ENCODE measurements around the gene CST7. TPM values are rescaled to one million over a fixed set of nuclear protein-coding genes. Genes with fewer than 3 reads are reported as not detected.

CST7 gene
- total and polyA plus RNA-seq, 2 experiments from 2014 or later: not detected

DNA sequence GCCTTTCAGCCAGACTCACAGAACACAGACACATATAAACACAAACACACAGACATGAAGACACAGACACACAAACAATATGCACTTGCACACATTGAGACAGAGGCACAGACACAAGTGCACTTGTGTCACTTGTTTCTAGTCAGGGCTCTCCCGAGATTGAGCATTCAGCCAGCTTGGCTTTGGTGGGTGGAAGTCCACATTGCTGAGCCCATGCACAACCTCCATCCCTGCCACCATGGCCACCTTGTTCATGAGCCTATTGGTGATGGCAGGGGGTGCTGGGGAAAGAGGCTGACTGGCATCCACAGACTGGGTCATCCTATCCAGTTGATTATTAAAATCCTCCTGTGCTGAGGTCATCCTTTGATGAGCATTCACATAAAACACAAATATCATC lies 11.5 kb upstream of the CST7 start (continued):
- TF ChIP-seq, protein P1, sequence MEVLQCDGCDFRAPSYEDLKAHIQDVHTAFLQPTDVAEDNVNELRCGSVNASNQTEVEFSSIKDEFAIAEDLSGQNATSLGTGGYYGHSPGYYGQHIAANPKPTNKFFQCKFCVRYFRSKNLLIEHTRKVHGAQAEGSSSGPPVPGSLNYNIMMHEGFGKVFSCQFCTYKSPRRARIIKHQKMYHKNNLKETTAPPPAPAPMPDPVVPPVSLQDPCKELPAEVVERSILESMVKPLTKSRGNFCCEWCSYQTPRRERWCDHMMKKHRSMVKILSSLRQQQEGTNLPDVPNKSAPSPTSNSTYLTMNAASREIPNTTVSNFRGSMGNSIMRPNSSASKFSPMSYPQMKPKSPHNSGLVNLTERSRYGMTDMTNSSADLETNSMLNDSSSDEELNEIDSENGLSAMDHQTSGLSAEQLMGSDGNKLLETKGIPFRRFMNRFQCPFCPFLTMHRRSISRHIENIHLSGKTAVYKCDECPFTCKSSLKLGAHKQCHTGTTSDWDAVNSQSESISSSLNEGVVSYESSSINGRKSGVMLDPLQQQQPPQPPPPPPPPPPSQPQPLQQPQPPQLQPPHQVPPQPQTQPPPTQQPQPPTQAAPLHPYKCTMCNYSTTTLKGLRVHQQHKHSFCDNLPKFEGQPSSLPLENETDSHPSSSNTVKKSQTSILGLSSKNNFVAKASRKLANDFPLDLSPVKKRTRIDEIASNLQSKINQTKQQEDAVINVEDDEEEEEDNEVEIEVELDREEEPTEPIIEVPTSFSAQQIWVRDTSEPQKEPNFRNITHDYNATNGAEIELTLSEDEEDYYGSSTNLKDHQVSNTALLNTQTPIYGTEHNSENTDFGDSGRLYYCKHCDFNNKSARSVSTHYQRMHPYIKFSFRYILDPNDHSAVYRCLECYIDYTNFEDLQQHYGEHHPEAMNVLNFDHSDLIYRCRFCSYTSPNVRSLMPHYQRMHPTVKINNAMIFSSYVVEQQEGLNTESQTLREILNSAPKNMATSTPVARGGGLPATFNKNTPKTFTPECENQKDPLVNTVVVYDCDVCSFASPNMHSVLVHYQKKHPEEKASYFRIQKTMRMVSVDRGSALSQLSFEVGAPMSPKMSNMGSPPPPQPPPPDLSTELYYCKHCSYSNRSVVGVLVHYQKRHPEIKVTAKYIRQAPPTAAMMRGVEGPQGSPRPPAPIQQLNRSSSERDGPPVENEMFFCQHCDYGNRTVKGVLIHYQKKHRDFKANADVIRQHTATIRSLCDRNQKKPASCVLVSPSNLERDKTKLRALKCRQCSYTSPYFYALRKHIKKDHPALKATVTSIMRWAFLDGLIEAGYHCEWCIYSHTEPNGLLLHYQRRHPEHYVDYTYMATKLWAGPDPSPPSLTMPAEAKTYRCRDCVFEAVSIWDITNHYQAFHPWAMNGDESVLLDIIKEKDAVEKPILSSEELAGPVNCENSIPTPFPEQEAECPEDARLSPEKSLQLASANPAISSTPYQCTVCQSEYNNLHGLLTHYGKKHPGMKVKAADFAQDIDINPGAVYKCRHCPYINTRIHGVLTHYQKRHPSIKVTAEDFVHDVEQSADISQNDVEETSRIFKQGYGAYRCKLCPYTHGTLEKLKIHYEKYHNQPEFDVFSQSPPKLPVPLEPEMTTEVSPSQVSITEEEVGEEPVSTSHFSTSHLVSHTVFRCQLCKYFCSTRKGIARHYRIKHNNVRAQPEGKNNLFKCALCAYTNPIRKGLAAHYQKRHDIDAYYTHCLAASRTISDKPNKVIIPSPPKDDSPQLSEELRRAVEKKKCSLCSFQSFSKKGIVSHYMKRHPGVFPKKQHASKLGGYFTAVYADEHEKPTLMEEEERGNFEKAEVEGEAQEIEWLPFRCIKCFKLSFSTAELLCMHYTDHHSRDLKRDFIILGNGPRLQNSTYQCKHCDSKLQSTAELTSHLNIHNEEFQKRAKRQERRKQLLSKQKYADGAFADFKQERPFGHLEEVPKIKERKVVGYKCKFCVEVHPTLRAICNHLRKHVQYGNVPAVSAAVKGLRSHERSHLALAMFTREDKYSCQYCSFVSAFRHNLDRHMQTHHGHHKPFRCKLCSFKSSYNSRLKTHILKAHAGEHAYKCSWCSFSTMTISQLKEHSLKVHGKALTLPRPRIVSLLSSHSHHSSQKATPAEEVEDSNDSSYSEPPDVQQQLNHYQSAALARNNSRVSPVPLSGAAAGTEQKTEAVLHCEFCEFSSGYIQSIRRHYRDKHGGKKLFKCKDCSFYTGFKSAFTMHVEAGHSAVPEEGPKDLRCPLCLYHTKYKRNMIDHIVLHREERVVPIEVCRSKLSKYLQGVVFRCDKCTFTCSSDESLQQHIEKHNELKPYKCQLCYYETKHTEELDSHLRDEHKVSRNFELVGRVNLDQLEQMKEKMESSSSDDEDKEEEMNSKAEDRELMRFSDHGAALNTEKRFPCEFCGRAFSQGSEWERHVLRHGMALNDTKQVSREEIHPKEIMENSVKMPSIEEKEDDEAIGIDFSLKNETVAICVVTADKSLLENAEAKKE (CRISPR knock-in tag; IDR thresholded peaks at IDR 0.05): no peak
- no peak for TF ChIP-seq EZH2 (IDR thresholded peaks at IDR 0.05; ENCODE audit: low read depth, unreplicated experiment)
- TF ChIP-seq STAT1 (IDR thresholded peaks at IDR 0.05; ENCODE audit: unreplicated experiment): no peak
- TF ChIP-seq CREB1 (CRISPR knock-in tag; IDR thresholded peaks at IDR 0.05; ENCODE audit: low read depth): no peak
- TF ChIP-seq NANOG (IDR thresholded peaks at IDR 0.05; ENCODE audit: borderline replicate concordance): no peak
- TF ChIP-seq ZNF114 (CRISPR knock-in tag; IDR thresholded peaks at IDR 0.05): no peak
- no peak for TF ChIP-seq JUNB (IDR thresholded peaks at IDR 0.05; ENCODE audit: unreplicated experiment)
- no peak for TF ChIP-seq EZH2phosphoT487 (IDR thresholded peaks at IDR 0.05; ENCODE audit: unreplicated experiment)

DNA sequence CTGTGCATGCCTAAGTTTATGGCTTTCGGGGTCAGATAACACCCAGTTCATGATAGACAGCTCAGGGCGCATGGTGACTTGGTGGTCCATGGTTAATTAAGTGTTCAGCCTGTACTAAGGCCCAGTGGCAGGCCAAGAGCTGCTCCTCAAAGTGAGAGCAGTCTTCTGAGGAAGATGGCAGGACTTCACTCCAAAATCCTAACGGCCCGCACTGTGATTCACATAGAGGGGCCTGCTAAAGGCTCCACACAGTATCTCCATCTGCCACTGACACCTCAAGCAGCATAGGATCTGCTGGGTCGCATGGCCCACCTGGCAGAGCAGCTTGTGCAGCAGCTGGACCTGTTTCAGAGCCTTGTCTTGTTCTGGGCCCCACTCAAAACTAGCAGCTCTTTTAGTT lies 10.6 kb upstream of the CST7 start:
- Histone ChIP-seq H3F3A (replicated peaks; ENCODE audit: low read depth) (no peaks in the 10 kb centered on the region), H4K20me1 (replicated peaks; ENCODE audit: insufficient read depth) (no peaks in the 10 kb centered on the region), H3K4me3 (no peak overlapping the region), H3K27me3 (ENCODE audit: insufficient read depth) (no peaks in the 10 kb centered on the region), H3K4me1 (ENCODE audit: insufficient read depth) (no peaks in the 10 kb centered on the region), H3K9me2 (ENCODE audit: insufficient read depth) (0 out of 2 replicates have a peak, but pooled peaks cover 5% of the 10 kb centered on the region), H3K4me2 (no peak overlapping the region), H3K36me3 (ENCODE audit: insufficient read depth) (no peaks in the 10 kb centered on the region; the same call in 1 of the 2 replicates), H3K27ac (ENCODE audit: low read depth) (no peak overlapping the region), H3K79me2 (replicated peaks; ENCODE audit: insufficient read depth) (no peaks in the 10 kb centered on the region), H2AFZ (no peak overlapping the region)
- Mint-ChIP-seq H3K36me3 (ENCODE audit: low read depth) (0 out of 3 replicates have a peak, but pooled peaks cover 5% of the 10 kb centered on the region), H3K4me3 (no peak overlapping the region), H3K27ac (no peak overlapping the region), H3K9me3 (peaks cover 48% of the 10 kb centered on the region), H3K4me1 (no peaks in the 10 kb centered on the region), H3K27me3 (ENCODE audit: insufficient read depth, low read depth, poor library complexity) (peaks cover 2% of the 10 kb centered on the region)
- ATAC-seq (no peak), DNase-seq (ENCODE audit: low spot score) (no peak)
- TF ChIP-seq, protein P1 (CRISPR knock-in tag; IDR thresholded peaks at IDR 0.05): no peak
- TF ChIP-seq JUNB (IDR thresholded peaks at IDR 0.05; ENCODE audit: unreplicated experiment): no peak
- TF ChIP-seq ZNF331 (CRISPR knock-in tag; IDR thresholded peaks at IDR 0.05; ENCODE audit: low read depth): no peak
- TF ChIP-seq STAT1 (IDR thresholded peaks at IDR 0.05; ENCODE audit: unreplicated experiment): no peak
- TF ChIP-seq ZNF114 (CRISPR knock-in tag; IDR thresholded peaks at IDR 0.05): no peak
- no peak for TF ChIP-seq CREB1 (CRISPR knock-in tag; IDR thresholded peaks at IDR 0.05; ENCODE audit: low read depth)
